Measurements from ENCODE around the gene MYL11. TPM values are rescaled to one million over a fixed set of nuclear protein-coding genes. Genes with fewer than 3 reads are reported as not detected.

The MYL11 gene
- total RNA-seq, 1 donor from 2014 or later = not detected

GRCh38 chr16:30361180-30361579, 13.4 kb upstream of the MYL11 start:
- Histone ChIP-seq H3K9me3 (replicated peaks) (no peaks in the 10 kb centered on the region), H3K27me3 (ENCODE audit: low read depth) (no peaks in the 10 kb centered on the region)
- intact Hi-C loops (cut with micrococcal nuclease) = no loop called here

DNA sequence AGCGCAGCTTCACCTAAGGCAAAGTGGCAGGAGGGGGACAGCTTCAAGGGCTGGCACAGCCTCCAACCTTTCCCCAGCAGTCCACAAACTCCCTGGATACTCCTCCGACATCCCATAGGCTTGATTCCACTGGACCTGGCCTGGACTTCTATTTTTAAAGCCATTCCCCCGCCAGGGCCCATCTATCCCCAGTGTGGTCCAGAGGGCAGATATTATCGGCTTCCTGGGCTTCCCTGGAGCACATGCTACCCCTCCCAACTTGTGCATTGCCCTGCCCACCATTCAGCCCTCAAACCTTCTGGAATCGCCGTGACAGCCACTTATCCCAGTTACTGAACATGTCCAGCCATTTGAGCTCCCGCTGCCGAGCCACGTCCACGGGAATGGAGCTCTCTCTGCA, 9.4 kb upstream of the MYL11 start:
- H3K27me3 ChIP-seq (ENCODE audit: low read depth) = no peaks in the 10 kb centered on the region
- intact Hi-C loops (cut with micrococcal nuclease) = no loop called here
- peaks cover 55% of the 10 kb centered on the region for H3K4me1 ChIP-seq
- H3K9me3 ChIP-seq (replicated peaks) = no peaks in the 10 kb centered on the region
- TF ChIP-seq CTCF (IDR thresholded peaks at IDR 0.05; ENCODE audit: borderline replicate concordance) = no peak
- DNase-seq = no peak
- peaks cover 39% of the 10 kb centered on the region for H3K36me3 ChIP-seq
- H3K27ac ChIP-seq (replicated peaks) = peak overlapping the region; percentile 16
- no peak overlapping the region for H3K4me3 ChIP-seq

More at GRCh38 chr16:30361180-30361579, 13.4 kb upstream of the MYL11 start:
- no peak overlapping the region for H3K27ac ChIP-seq (replicated peaks)
- H3K4me3 ChIP-seq = no peak overlapping the region
- H3K4me1 ChIP-seq = peaks cover 25% of the 10 kb centered on the region
- H3K36me3 ChIP-seq = peaks cover 62% of the 10 kb centered on the region
- no peak for TF ChIP-seq CTCF (IDR thresholded peaks at IDR 0.05; ENCODE audit: borderline replicate concordance)
- no peak for DNase-seq

DNA sequence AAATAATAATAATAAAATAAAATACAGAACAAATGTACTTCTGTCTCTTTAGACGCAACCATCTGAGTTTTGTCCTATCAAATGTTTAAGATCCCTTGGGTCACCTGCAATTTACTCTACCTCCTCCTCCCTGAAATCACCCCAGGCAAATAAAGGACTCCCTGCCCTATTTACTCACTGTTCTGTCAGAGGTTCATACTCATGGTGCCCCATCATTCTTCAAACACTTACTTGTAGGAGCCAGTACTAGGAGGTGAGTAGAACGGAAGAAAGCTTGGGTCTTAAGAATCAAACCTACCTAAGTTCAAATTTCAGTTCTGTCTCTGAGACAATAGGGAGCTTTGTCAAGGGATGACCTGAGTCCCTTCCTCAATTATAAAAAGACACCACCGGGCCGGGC, 8.1 kb upstream of the MYL11 start:
- no peak for TF ChIP-seq CTCF (IDR thresholded peaks at IDR 0.05; ENCODE audit: borderline replicate concordance)
- no peaks in the 10 kb centered on the region for H3K9me3 ChIP-seq (replicated peaks)
- H3K36me3 ChIP-seq = peaks cover 39% of the 10 kb centered on the region
- no peak overlapping the region for H3K4me3 ChIP-seq
- intact Hi-C loops (cut with micrococcal nuclease) = no loop called here
- DNase-seq = no peak
- H3K27ac ChIP-seq (replicated peaks) = no peak overlapping the region
- no peaks in the 10 kb centered on the region for H3K27me3 ChIP-seq (ENCODE audit: low read depth)
- peaks cover 60% of the 10 kb centered on the region for H3K4me1 ChIP-seq

DNA sequence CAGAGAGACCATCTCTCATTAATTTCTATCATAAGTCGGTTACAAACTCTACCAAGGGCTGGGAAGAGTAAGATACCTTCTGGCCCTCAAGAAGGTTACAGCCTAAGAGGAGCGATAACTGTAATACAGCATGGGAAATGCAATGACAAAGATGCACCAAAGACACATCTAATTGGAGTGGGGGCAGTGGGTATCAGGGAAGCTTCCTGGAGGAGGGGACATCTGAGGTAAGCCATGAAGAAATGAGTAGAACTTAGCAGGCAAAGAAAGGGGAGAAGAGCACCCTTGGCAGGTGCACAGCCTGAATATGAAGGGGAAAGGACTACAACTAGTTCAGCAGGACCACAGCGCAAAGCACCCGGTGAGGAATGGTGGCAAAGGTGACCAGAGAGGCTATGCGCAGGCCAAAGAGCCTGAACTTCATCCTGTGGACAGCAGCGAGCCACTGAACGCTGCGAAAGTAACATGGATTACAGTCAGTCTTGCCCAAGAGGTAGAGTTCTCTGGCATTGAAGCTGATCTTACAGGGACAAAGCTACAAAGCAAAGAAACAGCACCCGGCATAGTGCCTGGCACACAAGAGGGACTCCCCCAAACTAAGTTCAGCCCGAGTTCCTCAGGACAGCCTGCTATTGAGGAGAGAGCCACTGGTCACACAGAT, 7.1 kb upstream of the MYL11 start:
- Histone ChIP-seq H3K4me3 (peak overlapping the region; percentile 92), H3K36me3 (peaks cover 34% of the 10 kb centered on the region), H3K4me1 (peaks cover 69% of the 10 kb centered on the region), H3K27me3 (ENCODE audit: low read depth) (no peaks in the 10 kb centered on the region), H3K27ac (replicated peaks) (peak overlapping the region; percentile 92), H3K9me3 (replicated peaks) (no peaks in the 10 kb centered on the region)
- intact Hi-C loops (cut with micrococcal nuclease) = no loop called here
- no peak for DNase-seq
- TF ChIP-seq CTCF (IDR thresholded peaks at IDR 0.05; ENCODE audit: borderline replicate concordance) = no peak

- Histone ChIP-seq H3K9me3 (replicated peaks) (no peaks in the 10 kb centered on the region), H3K4me1 (peaks cover 69% of the 10 kb centered on the region), H3K4me3 (peak overlapping the region; percentile 92), H3K36me3 (peaks cover 26% of the 10 kb centered on the region), H3K27me3 (ENCODE audit: low read depth) (no peaks in the 10 kb centered on the region), H3K27ac (replicated peaks) (peak overlapping the region; percentile 92)
- no peak for TF ChIP-seq CTCF (IDR thresholded peaks at IDR 0.05; ENCODE audit: borderline replicate concordance)
- DNase-seq = no peak
- intact Hi-C loops (cut with micrococcal nuclease) = no loop called here
These were observed 6.3 kb upstream of the MYL11 start for GRCh38 chr16:30368122-30368791.
